Liver (tissue), 9 donors: Measurements from ENCODE around the gene ULBP3. TPM values are rescaled to one million over a fixed set of nuclear protein-coding genes. Genes with fewer than 3 reads are reported as not detected.

Source experiments
- DNase-seq: peaks from one replicate; pipeline ENCODE4 v3.0.0-alpha.2; 2017; ENCODE audit warnings: low spot score
- H3K27ac ChIP-seq, 2 donors: one replicate each; pipeline ENCODE4 v1.7.0; 2013; ENCODE audit warnings: inconsistent platforms in 2 of 2, low read length in 2 of 2, control low read depth in 1 of 2, low read depth in 1 of 2, mild to moderate bottlenecking in 1 of 2
- H3K27me3 ChIP-seq, 4 donors: one replicate each; pipeline versions ENCODE4 v1.6.1 to v1.7.0; 2013; ENCODE audit warnings: low read length in 3 of 4, inconsistent platforms in 1 of 4, mild to moderate bottlenecking in 1 of 4, moderate library complexity in 1 of 4; ENCODE audit not compliant: control insufficient read depth in 4 of 4, insufficient read depth in 4 of 4
- H3K36me3 ChIP-seq, 4 donors: one replicate each; pipeline versions ENCODE4 v1.6.1 to v1.7.0; 2013; ENCODE audit warnings: low read length in 3 of 4, mild to moderate bottlenecking in 3 of 4, low read depth in 1 of 4, moderate library complexity in 1 of 4; ENCODE audit not compliant: control insufficient read depth in 4 of 4, insufficient read depth in 3 of 4
- H3K4me1 ChIP-seq, 4 donors: one replicate each; pipeline versions ENCODE4 v1.6.1 to v1.7.0; 2013; ENCODE audit warnings: low read length in 3 of 4, mild to moderate bottlenecking in 3 of 4, moderate library complexity in 1 of 4; ENCODE audit not compliant: control insufficient read depth in 4 of 4, insufficient read depth in 4 of 4
- H3K4me3 ChIP-seq, 3 donors: one replicate each; pipeline versions ENCODE4 v1.6.1 to v1.7.0; 2013; ENCODE audit warnings: low read length in 3 of 3, control low read depth in 1 of 3, low read depth in 1 of 3, mild to moderate bottlenecking in 1 of 3
- H3K9ac ChIP-seq, 2 donors: one replicate each; pipeline ENCODE4 v1.7.0; 2013; ENCODE audit warnings: low read length in 2 of 2, mild to moderate bottlenecking in 2 of 2, moderate library complexity in 2 of 2, control low read depth in 1 of 2, low read depth in 1 of 2
- H3K9me3 ChIP-seq, 4 donors: one replicate each; pipeline versions ENCODE4 v1.6.1 to v1.7.0; 2013; ENCODE audit warnings: low read length in 3 of 4; ENCODE audit not compliant: control insufficient read depth in 4 of 4
- ATF3 ChIP-seq: IDR thresholded peaks from 2 replicates; pipeline ENCODE4 v1.6.1; 2016; ENCODE audit warnings: antibody characterized with exemption
- CTCF ChIP-seq: fragments of 150-350 bp; IDR thresholded peaks from 2 replicates; pipeline ENCODE4 v1.5.1; 2017; ENCODE audit warnings: improper control_type of control experiment, low read depth, low read length; ENCODE audit not compliant: missing input control
- EGR1 ChIP-seq, 2 donors: IDR thresholded peaks; 2 replicates each; pipeline ENCODE4 v1.6.1; 2016 to 2018; ENCODE audit warnings: antibody characterized with exemption in 2 of 2, low read depth in 2 of 2
- FOXA2 ChIP-seq: IDR thresholded peaks from 2 replicates; pipeline ENCODE4 v1.6.1; 2016; ENCODE audit warnings: antibody characterized with exemption
- GABPA ChIP-seq, 2 donors: IDR thresholded peaks in 1 of 2; conservative IDR thresholded peaks in 1 of 2; 2 replicates each; pipeline ENCODE4 v1.6.1; 2016; ENCODE audit warnings: antibody characterized with exemption in 2 of 2, mild to moderate bottlenecking in 1 of 2, moderate library complexity in 1 of 2
- HNF4A ChIP-seq, 2 donors: conservative IDR thresholded peaks; 2 replicates each; pipeline ENCODE4 v1.6.1; 2016; ENCODE audit warnings: antibody characterized with exemption in 2 of 2, mild to moderate bottlenecking in 2 of 2
- JUND ChIP-seq, 2 donors: IDR thresholded peaks; 2 replicates each; pipeline ENCODE4 v1.6.1; 2016; ENCODE audit warnings: antibody characterized with exemption in 2 of 2
- RAD21 ChIP-seq, 2 donors: IDR thresholded peaks; 2 replicates each; pipeline ENCODE4 v1.6.1; 2016; ENCODE audit warnings: antibody characterized with exemption in 2 of 2, mild to moderate bottlenecking in 2 of 2
- RXRA ChIP-seq, 2 donors: IDR thresholded peaks; 2 replicates each; pipeline ENCODE4 v1.6.1; 2017 to 2018; ENCODE audit warnings: antibody characterized with exemption in 2 of 2, mild to moderate bottlenecking in 1 of 2
- TAF1 ChIP-seq: conservative IDR thresholded peaks from 2 replicates; pipeline ENCODE4 v1.6.1; 2016; ENCODE audit warnings: antibody characterized with exemption, mild to moderate bottlenecking
- YY1 ChIP-seq: IDR thresholded peaks from 2 replicates; pipeline ENCODE4 v1.6.1; 2016; ENCODE audit warnings: antibody characterized with exemption, mild to moderate bottlenecking
- ZBTB33 ChIP-seq: IDR thresholded peaks from 2 replicates; pipeline ENCODE4 v1.6.1; 2016; ENCODE audit warnings: antibody characterized with exemption
- WGBS: extraction: QIAGEN DNeasy Blood & Tissue Kit; methylation state at CpG from one replicate; pipeline ENCODE4 v1.1.7; 2013; 5-methylcytosine and 5-hydroxymethylcytosine counted together
- polyA plus RNA-seq, 2 donors: library from polyadenylated mRNA; stranded (reverse) in 1 of 2; unstranded in 1 of 2; fragments of 200-250 nt in 1 of 2; fragments of >200 nt in 1 of 2; fragmentation: Nextera tagmentation in 1 of 2; extraction: Ambion mirVana in 1 of 2; gene quantifications; one replicate each; pipeline versions ENCODE4 v1.2.1 to v1.2.3, GENCODE V29; 2013 to 2015
- total RNA-seq, 2 donors: library from RNA; depleted of rRNA; stranded (reverse); fragments of >200 nt; gene quantifications; one replicate each; pipeline ENCODE4 v1.2.3, GENCODE V29; 2014
- TF ChIP-seq, protein P1 (sequence below): IDR thresholded peaks from 2 replicates; pipeline ENCODE4 v1.6.1; 2016; ENCODE audit warnings: antibody characterized with exemption
- donor health status: healthy.
- donor health status: healthy.
- donor health status: healthy.
- donor health status: healthy.
- donor health status: healthy.

Gene ULBP3
- total and polyA plus RNA-seq, 4 donors, result 0.88 to 2.3 (median 0.92) TPM; not detected in 1

GRCh38 chr6:150118627-150119026 is 49.7 kb upstream of the ULBP3 start:
- DNase-seq, result no peak
- TF ChIP-seq EGR1 (IDR thresholded peaks at IDR 0.05; ENCODE audit: low read depth in 2 of 2), result no peak
- TF ChIP-seq YY1, result no peak
- no peak for TF ChIP-seq HNF4A (conservative IDR thresholded peaks at IDR 0.05)
- no peak for TF ChIP-seq CTCF
- no peak for TF ChIP-seq RAD21 (IDR thresholded peaks at IDR 0.05)

DNA sequence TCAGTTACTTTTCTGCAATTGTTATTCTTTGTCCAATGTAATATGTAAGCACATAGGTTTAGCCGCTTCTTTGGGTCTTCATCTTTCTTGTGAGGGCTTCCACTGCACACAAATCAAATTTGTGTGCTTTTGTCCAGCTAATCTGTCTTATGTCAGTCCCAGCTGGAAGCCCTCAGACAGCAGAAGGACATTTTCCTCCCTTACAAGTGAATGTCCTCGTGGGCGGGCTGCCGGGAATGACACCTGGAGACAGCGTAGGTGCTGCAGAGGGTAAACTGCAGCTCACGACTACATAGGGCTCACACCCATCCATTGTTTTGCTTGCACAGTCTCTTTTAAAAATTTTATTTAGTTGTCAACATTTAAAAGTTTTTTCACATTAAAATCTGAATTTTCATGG is 49.3 kb upstream of the ULBP3 start:
- no peaks in the 10 kb centered on the region for H3K27me3 ChIP-seq
- no peak overlapping the region for H3K4me3 ChIP-seq
- H3K4me1 ChIP-seq, result no peaks in the 10 kb centered on the region
- TF ChIP-seq HNF4A (conservative IDR thresholded peaks at IDR 0.05) (no peak), ATF3 (no peak), RXRA (IDR thresholded peaks at IDR 0.05) (no peak), CTCF (no peak), GABPA (IDR thresholded peaks at IDR 0.05 in 1 of 2, conservative IDR thresholded peaks at IDR 0.05 in 1 of 2) (no peak), YY1 (no peak), ZBTB33 (no peak), FOXA2 (no peak), EGR1 (IDR thresholded peaks at IDR 0.05; ENCODE audit: low read depth in 2 of 2) (no peak), JUND (IDR thresholded peaks at IDR 0.05) (no peak), RAD21 (IDR thresholded peaks at IDR 0.05) (no peak), TAF1 (no peak)
- TF ChIP-seq, protein P1, sequence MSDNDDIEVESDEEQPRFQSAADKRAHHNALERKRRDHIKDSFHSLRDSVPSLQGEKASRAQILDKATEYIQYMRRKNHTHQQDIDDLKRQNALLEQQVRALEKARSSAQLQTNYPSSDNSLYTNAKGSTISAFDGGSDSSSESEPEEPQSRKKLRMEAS, result no peak
- no peak overlapping the region for H3K9ac ChIP-seq
- no peak overlapping the region for H3K27ac ChIP-seq
- H3K36me3 ChIP-seq, result no peaks in the 10 kb centered on the region
- 91% methylated on average over 6 of the region's 6 CpGs for WGBS
- no peaks in the 10 kb centered on the region for H3K9me3 ChIP-seq
- DNase-seq, result no peak

More at GRCh38 chr6:150118627-150119026, 49.7 kb upstream of the ULBP3 start:
- H3K27ac ChIP-seq, result no peak overlapping the region
- H3K4me3 ChIP-seq, result no peak overlapping the region
- H3K27me3 ChIP-seq, result no peaks in the 10 kb centered on the region
- no peaks in the 10 kb centered on the region for H3K4me1 ChIP-seq
- no peak overlapping the region for H3K9ac ChIP-seq
- no peaks in the 10 kb centered on the region for H3K36me3 ChIP-seq
- no peaks in the 10 kb centered on the region for H3K9me3 ChIP-seq
- 71% methylated on average over 9 of the region's 9 CpGs for WGBS
